Progenitor cell of endocrine pancreas (in vitro differentiated cells): ENCODE measurements around the gene EMC10. TPM values are rescaled to one million over a fixed set of nuclear protein-coding genes. Genes with fewer than 3 reads are reported as not detected.
A peak's percentile ranks its signal among the peaks of the same experiment; 100 is the strongest.
"Not testable (repeated sequence)": the region's sequence is repeated elsewhere in the genome, so short reads cannot be mapped to it uniquely, and the experiment has no call there.

Experiments
- DNase-seq: peaks from one replicate; pipeline ENCODE4 v3.0.0; 2021; ENCODE audit warnings: low spot score; ENCODE audit not compliant: unreplicated experiment
- H3K27ac Mint-ChIP-seq: 2 replicates; pipeline ENCODE4 v1.8.0; 2021; ENCODE audit warnings: mild to moderate bottlenecking, moderate library complexity, mixed read lengths
- H3K27me3 Mint-ChIP-seq: 2 replicates; pipeline ENCODE4 v1.8.0; 2021; ENCODE audit warnings: mixed read lengths
- H3K36me3 Mint-ChIP-seq: 2 replicates; pipeline ENCODE4 v1.8.0; 2022; ENCODE audit warnings: mixed read lengths; ENCODE audit not compliant: insufficient read depth
- H3K4me1 Mint-ChIP-seq: 2 replicates; pipeline ENCODE4 v1.8.0; 2021; ENCODE audit warnings: low read depth, mixed read lengths
- H3K4me3 Mint-ChIP-seq: 2 replicates; pipeline ENCODE4 v1.8.0; 2021; ENCODE audit warnings: low read depth, mild to moderate bottlenecking, moderate library complexity, mixed read lengths
- H3K9me3 Mint-ChIP-seq: 2 replicates; pipeline ENCODE4 v1.8.0; 2021; ENCODE audit warnings: low read depth, mixed read lengths
- CTCF ChIP-seq: fragments of 200-600 bp; sonication (generic); IDR thresholded peaks from one replicate; pipeline ENCODE4 v1.5.0; 2021; ENCODE audit warnings: antibody characterized with exemption, mild to moderate bottlenecking; ENCODE audit not compliant: unreplicated experiment
- total RNA-seq: library from RNA; stranded (reverse); gene quantifications from 2 replicates; pipeline ENCODE4 v1.2.1, GENCODE V29; 2021

The EMC10 gene
- total RNA-seq, 1 donor from 2014 or later: 181 TPM

- Mint-ChIP-seq H3K36me3 (no peaks in the 10 kb centered on the region), H3K27me3 (no peaks in the 10 kb centered on the region), H3K27ac (no peak overlapping the region), H3K4me1 (no peaks in the 10 kb centered on the region), H3K4me3 (no peak overlapping the region), H3K9me3 (no peaks in the 10 kb centered on the region)
- DNase-seq: no peak
- TF ChIP-seq CTCF: no peak
Measured at GRCh38 chr19:50519006-50519575, 42.8 kb downstream of the EMC10 start.

GRCh38 chr19:50520822-50521465 lies 44.6 kb downstream of the EMC10 start:
- no peak for TF ChIP-seq CTCF
- no peak overlapping the region for H3K4me3 Mint-ChIP-seq
- no peaks in the 10 kb centered on the region for H3K4me1 Mint-ChIP-seq
- no peaks in the 10 kb centered on the region for H3K36me3 Mint-ChIP-seq
- no peaks in the 10 kb centered on the region for H3K9me3 Mint-ChIP-seq
- peak overlapping the region; percentile 46 for H3K27ac Mint-ChIP-seq
- peaks cover under 1% of the 10 kb centered on the region for H3K27me3 Mint-ChIP-seq
- no peak for DNase-seq

GRCh38 chr19:50522881-50523280 lies 46.6 kb downstream of the EMC10 start:
- no peaks in the 10 kb centered on the region for H3K36me3 Mint-ChIP-seq
- peak overlapping the region; percentile 74 for H3K27ac Mint-ChIP-seq
- no peak for DNase-seq
- no peaks in the 10 kb centered on the region for H3K4me1 Mint-ChIP-seq
- no peaks in the 10 kb centered on the region for H3K9me3 Mint-ChIP-seq
- H3K27me3 Mint-ChIP-seq: peaks cover 5% of the 10 kb centered on the region
- no peak for TF ChIP-seq CTCF
- no peak overlapping the region for H3K4me3 Mint-ChIP-seq

- not testable (repeated sequence) for H3K36me3 Mint-ChIP-seq
- H3K27me3 Mint-ChIP-seq: peaks cover 16% of the 10 kb centered on the region
Measured at GRCh38 chr19:50528052-50528451, 51.7 kb downstream of the EMC10 start.

GRCh38 chr19:50531171-50531612 lies 54.9 kb downstream of the EMC10 start:
- no peaks in the 10 kb centered on the region for H3K4me1 Mint-ChIP-seq
- H3K27ac Mint-ChIP-seq: no peak overlapping the region
- no peak overlapping the region for H3K4me3 Mint-ChIP-seq
- H3K36me3 Mint-ChIP-seq: no peaks in the 10 kb centered on the region
- no peak for TF ChIP-seq CTCF
- peaks cover 18% of the 10 kb centered on the region for H3K27me3 Mint-ChIP-seq
- no peak for DNase-seq
- peaks cover 14% of the 10 kb centered on the region for H3K9me3 Mint-ChIP-seq

More at GRCh38 chr19:50528052-50528451, 51.7 kb downstream of the EMC10 start:
- not testable (repeated sequence) for H3K9me3 Mint-ChIP-seq, H3K4me1 Mint-ChIP-seq, H3K4me3 Mint-ChIP-seq, H3K27ac Mint-ChIP-seq, DNase-seq

- peaks cover 19% of the 10 kb centered on the region for H3K27me3 Mint-ChIP-seq
- no peak for TF ChIP-seq CTCF
- no peak for DNase-seq
- H3K27ac Mint-ChIP-seq: no peak overlapping the region
- H3K4me3 Mint-ChIP-seq: no peak overlapping the region
- H3K36me3 Mint-ChIP-seq: no peaks in the 10 kb centered on the region
- peaks cover 14% of the 10 kb centered on the region for H3K9me3 Mint-ChIP-seq
- H3K4me1 Mint-ChIP-seq: no peaks in the 10 kb centered on the region
Measured at GRCh38 chr19:50532952-50533351, 56.6 kb downstream of the EMC10 start.
